HUES48 (cell line): ENCODE data around the gene DSP.

ENCODE experiments used
- H3K27ac ChIP-seq: one replicate; pipeline ENCODE4 v1.7.0; 2013; ENCODE audit warnings: low read depth, low read length, inconsistent platforms
- H3K27me3 ChIP-seq: 2 replicates; pipeline ENCODE4 v1.6.1; 2013; ENCODE audit warnings: mild to moderate bottlenecking, low read length; ENCODE audit not compliant: control insufficient read depth, insufficient read depth
- H3K36me3 ChIP-seq: 2 replicates; pipeline ENCODE4 v1.6.1; 2013; ENCODE audit warnings: low read length; ENCODE audit not compliant: control insufficient read depth, insufficient read depth
- H3K4me1 ChIP-seq: 2 replicates; pipeline ENCODE4 v1.6.1; 2013; ENCODE audit warnings: mild to moderate bottlenecking, low read length; ENCODE audit not compliant: control insufficient read depth, insufficient read depth
- H3K4me3 ChIP-seq: 2 replicates; pipeline ENCODE4 v1.5.1; 2013; ENCODE audit warnings: mild to moderate bottlenecking, low read depth, low read length
- H3K9ac ChIP-seq: 2 replicates; pipeline ENCODE4 v1.6.1; 2013; ENCODE audit warnings: mild to moderate bottlenecking, low read depth, low read length, moderate library complexity
- H3K9me3 ChIP-seq: 2 replicates; pipeline ENCODE4 v1.6.1; 2013; ENCODE audit warnings: low read length; ENCODE audit not compliant: control insufficient read depth, insufficient read depth

The DSP gene

DNA sequence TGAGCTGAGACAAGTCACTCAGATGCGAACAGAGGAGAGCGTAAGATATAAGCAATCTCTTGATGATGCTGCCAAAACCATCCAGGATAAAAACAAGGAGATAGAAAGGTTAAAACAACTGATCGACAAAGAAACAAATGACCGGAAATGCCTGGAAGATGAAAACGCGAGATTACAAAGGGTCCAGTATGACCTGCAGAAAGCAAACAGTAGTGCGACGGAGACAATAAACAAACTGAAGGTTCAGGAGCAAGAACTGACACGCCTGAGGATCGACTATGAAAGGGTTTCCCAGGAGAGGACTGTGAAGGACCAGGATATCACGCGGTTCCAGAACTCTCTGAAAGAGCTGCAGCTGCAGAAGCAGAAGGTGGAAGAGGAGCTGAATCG, 39.1 kb downstream of the DSP start:
- H3K4me3 ChIP-seq, result no peak overlapping the region
- no peaks in the 10 kb centered on the region for H3K9me3 ChIP-seq
- no peaks in the 10 kb centered on the region for H3K27me3 ChIP-seq
- H3K9ac ChIP-seq, result no peak overlapping the region
- H3K4me1 ChIP-seq, result no peaks in the 10 kb centered on the region
- no peak overlapping the region for H3K27ac ChIP-seq
- H3K36me3 ChIP-seq, result peaks cover 92% of the 10 kb centered on the region

GRCh38 chr6:7580927-7581618, 39.6 kb downstream of the DSP start:
- Histone ChIP-seq H3K36me3 (peaks cover 86% of the 10 kb centered on the region), H3K27ac (no peak overlapping the region), H3K4me1 (no peaks in the 10 kb centered on the region), H3K9ac (no peak overlapping the region), H3K27me3 (no peaks in the 10 kb centered on the region), H3K4me3 (no peak overlapping the region), H3K9me3 (no peaks in the 10 kb centered on the region)

DNA sequence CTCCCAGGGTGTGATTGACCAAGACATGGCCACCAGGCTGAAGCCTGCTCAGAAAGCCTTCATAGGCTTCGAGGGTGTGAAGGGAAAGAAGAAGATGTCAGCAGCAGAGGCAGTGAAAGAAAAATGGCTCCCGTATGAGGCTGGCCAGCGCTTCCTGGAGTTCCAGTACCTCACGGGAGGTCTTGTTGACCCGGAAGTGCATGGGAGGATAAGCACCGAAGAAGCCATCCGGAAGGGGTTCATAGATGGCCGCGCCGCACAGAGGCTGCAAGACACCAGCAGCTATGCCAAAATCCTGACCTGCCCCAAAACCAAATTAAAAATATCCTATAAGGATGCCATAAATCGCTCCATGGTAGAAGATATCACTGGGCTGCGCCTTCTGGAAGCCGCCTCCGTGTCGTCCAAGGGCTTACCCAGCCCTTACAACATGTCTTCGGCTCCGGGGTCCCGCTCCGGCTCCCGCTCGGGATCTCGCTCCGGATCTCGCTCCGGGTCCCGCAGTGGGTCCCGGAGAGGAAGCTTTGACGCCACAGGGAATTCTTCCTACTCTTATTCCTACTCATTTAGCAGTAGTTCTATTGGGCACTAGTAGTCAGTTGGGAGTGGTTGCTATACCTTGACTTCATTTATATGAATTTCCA, 43.9 kb downstream of the DSP start:
- H3K9ac ChIP-seq, result no peak overlapping the region
- H3K27ac ChIP-seq, result no peak overlapping the region
- peaks cover 45% of the 10 kb centered on the region for H3K36me3 ChIP-seq
- no peaks in the 10 kb centered on the region for H3K9me3 ChIP-seq
- no peak overlapping the region for H3K4me3 ChIP-seq
- H3K27me3 ChIP-seq, result no peaks in the 10 kb centered on the region
- H3K4me1 ChIP-seq, result peaks cover 5% of the 10 kb centered on the region; the same call in 1 of the 2 replicates

- Histone ChIP-seq H3K27me3 (no peaks in the 10 kb centered on the region), H3K9ac (no peak overlapping the region), H3K27ac (no peak overlapping the region), H3K36me3 (peaks cover 27% of the 10 kb centered on the region), H3K4me1 (peaks cover 13% of the 10 kb centered on the region), H3K4me3 (no peak overlapping the region), H3K9me3 (no peaks in the 10 kb centered on the region)
These were observed 46.2 kb downstream of the DSP start for GRCh38 chr6:7587631-7588100.

- Histone ChIP-seq H3K4me3 (no peak overlapping the region), H3K4me1 (peaks cover 13% of the 10 kb centered on the region), H3K9ac (no peak overlapping the region), H3K36me3 (peaks cover 26% of the 10 kb centered on the region), H3K9me3 (no peaks in the 10 kb centered on the region), H3K27ac (no peak overlapping the region), H3K27me3 (no peaks in the 10 kb centered on the region)
These were observed 47.0 kb downstream of the DSP start for GRCh38 chr6:7588506-7588905.

DNA sequence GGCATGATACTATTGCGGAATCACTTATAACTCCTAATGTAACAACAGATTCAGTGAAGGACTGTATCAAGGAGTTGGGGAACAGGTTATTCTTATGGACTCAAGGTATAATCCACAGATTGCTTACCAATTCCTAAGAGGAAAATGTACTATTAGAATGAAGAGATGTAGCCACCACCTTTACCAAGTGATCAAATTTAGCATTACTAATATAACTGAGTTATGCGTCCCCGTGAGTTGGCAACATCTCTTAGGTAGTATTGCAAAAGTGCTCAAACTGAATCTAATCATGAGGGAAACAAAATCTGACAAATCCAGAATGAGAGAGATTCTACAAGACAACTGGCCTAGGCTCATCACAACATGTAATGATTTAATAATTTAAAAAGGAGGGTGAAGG, 47.8 kb downstream of the DSP start:
- Histone ChIP-seq H3K4me1 (peaks cover 13% of the 10 kb centered on the region), H3K4me3 (no peak overlapping the region), H3K9ac (no peak overlapping the region), H3K27ac (no peak overlapping the region), H3K27me3 (no peaks in the 10 kb centered on the region), H3K9me3 (no peaks in the 10 kb centered on the region), H3K36me3 (peaks cover 26% of the 10 kb centered on the region)

DNA sequence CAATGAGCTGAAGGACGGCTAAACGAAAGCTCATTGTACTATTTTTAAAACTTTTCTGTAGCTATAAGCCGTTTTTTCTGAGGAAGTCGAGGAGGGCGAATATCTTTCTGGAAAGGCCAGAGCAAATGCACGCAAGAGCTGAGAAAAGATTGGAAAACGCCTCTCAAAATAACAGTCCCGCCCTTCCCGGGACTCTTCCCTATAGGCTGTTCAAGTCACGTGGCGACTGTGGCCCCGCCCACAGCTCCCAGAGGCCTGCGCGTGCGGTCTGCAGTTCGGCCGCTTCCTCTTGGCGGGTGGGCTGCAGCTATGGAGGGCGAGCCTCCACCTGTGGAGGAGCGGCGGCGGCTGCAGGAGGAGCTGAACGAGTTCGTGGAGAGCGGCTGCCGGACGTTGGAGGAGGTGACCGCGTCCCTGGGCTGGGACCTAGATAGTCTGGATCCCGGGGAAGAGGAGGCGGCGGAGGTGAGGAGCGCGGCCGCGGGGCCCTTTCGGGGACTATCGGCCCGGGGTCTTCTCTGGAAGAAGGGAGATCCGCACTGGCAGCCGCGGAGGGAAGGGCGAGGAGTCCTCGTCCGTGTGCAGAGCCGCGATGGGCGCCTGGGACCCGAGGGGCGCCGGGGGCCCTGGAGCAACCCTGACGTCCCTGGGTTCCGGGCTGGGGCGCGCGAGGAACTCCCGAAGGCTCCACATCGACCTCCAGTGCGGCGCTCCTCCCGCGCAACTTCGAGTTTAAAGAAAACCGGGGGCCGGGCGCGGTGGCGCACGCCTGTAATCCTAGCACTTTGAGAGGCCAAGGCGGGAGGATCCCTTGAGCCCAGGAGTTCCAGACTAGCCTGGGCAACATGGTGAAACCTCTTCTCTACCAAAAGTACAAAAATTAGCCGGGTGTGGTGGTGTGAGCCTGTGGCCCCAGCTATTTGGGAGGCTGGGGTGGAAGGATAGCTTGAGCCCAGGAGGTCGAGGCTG, 48.8 kb downstream of the DSP start, which contains the start of gene SNRNP48:
Gene SNRNP48 (plus strand): TSS at position 250 of the 969 bp plus-strand sequence. CDS start 60 bp downstream, at position 310.
- H3K4me1 ChIP-seq, result peaks cover 13% of the 10 kb centered on the region
- no peaks in the 10 kb centered on the region for H3K27me3 ChIP-seq
- H3K27ac ChIP-seq, result peak within 1 kb of the TSS; percentile 54
- H3K36me3 ChIP-seq, result peaks cover 26% of the 10 kb centered on the region
- H3K4me3 ChIP-seq, result peak within 1 kb of the TSS; percentile 92
- H3K9me3 ChIP-seq, result no peaks in the 10 kb centered on the region
- peak within 1 kb of the TSS; percentile 82 for H3K9ac ChIP-seq

DNA sequence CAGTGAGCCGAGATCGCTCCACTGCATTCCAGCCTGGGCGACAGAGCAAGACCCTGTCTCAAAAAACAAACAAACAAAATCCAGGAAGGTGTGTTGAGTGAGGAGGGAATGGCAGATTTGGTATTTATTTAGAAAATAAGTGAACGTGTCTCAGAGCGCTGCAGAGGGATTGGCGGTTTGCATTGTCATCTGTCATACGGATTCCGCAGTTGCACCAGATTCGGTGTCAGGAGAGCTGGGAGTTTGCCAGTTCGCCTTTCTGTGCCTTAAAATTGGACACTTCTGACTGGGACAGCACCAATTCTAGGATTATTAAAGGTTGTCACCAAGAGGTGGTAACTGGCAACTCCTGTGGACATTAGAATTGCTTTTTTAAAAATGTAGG, 49.4 kb downstream of the DSP start:
- no peaks in the 10 kb centered on the region for H3K9me3 ChIP-seq
- H3K27ac ChIP-seq, result no peak overlapping the region
- peaks cover 32% of the 10 kb centered on the region for H3K36me3 ChIP-seq
- H3K4me3 ChIP-seq, result peak overlapping the region; percentile 92
- no peaks in the 10 kb centered on the region for H3K27me3 ChIP-seq
- no peak overlapping the region for H3K9ac ChIP-seq
- H3K4me1 ChIP-seq, result peaks cover 13% of the 10 kb centered on the region

DNA sequence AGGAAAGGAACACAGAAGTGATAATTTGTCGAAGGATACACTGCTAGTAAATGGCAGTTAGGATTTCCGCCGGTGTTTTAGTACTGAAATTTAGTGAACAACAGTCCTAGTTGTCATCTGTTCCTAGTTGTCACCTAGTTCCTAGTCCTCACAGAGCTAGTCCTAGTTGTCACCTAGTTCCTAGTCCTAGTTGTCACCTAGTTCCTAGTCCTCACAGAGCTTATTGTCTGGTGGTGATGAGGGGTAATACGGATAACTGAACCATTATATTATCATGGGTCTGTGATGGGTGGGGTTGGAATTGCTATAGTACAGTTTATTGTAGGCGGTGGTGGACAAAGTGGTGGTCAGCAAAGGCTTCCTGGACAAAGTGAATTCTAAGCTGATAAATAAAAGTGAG, 50.3 kb downstream of the DSP start:
- Histone ChIP-seq H3K36me3 (peaks cover 41% of the 10 kb centered on the region), H3K27me3 (no peaks in the 10 kb centered on the region), H3K27ac (no peak overlapping the region), H3K4me3 (peak overlapping the region; percentile 92), H3K4me1 (peaks cover 13% of the 10 kb centered on the region), H3K9ac (no peak overlapping the region), H3K9me3 (no peaks in the 10 kb centered on the region)

DNA sequence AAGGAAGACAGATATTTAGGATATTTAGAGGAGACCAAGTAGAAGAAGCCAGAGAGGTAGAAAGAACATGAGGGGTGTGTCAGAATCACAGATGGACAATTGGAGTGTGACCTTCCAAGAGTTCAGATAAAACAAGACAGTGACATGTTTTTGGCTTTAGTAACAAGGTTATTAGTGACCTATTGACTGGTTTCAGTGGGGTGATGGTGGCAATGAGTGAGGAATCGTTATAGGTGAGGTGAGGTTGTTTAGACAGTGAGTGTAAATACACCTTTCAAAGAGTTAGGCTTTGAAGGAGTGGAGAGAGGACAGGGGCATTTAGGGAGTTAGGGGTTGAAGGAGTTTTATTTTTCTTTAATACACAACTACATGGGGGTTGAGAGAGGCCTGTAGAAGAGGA, 51.8 kb downstream of the DSP start:
- Histone ChIP-seq H3K9me3 (no peaks in the 10 kb centered on the region), H3K4me3 (no peak overlapping the region), H3K27me3 (no peaks in the 10 kb centered on the region), H3K9ac (no peak overlapping the region), H3K4me1 (peaks cover 13% of the 10 kb centered on the region), H3K36me3 (peaks cover 55% of the 10 kb centered on the region), H3K27ac (no peak overlapping the region)
